HCT116 (cell line): ENCODE measurements around the gene ARL11. TPM values are rescaled to one million over a fixed set of nuclear protein-coding genes. Genes with fewer than 3 reads are reported as not detected.
"Not testable (repeated sequence)": the region's sequence is repeated elsewhere in the genome, so short reads cannot be mapped to it uniquely, and the experiment has no call there.

Experiments used
- ATAC-seq: fragments of 200-7000 bp; cut with Tn5 transposase; 2 replicates; pipeline ENCODE4 v1.9.1; 2020; ENCODE audit warnings: mild to moderate bottlenecking, moderate library complexity
- BruUV-seq: library from RNA; stranded (reverse); fragments of 400-500 nt; replicated peaks from 2 replicates; lab custom pipeline; 2021; lab: Mats Ljungman, UMichigan
- CTCF ChIA-PET: fragments of 300-600 bp; sonication (Branson Sonifier 250); formaldehyde crosslinking; loops from one replicate; lab custom pipeline; 2021; ENCODE audit warnings: antibody characterized with exemption; lab: Charles Lee
- POLR2A ChIA-PET: fragments of 300-600, 350-600 bp; sonication (Branson Sonifier 250); formaldehyde crosslinking; loops from one replicate; lab custom pipeline; 2021; ENCODE audit warnings: antibody characterized with exemption; lab: Charles Lee
- RAD21 ChIA-PET, 2 experiments: fragments of 300-600 bp; sonication (Branson Sonifier 250); formaldehyde crosslinking; loops; one replicate each; lab custom pipeline; 2023; ENCODE audit warnings: low total read pairs in 2 of 2; ENCODE audit not compliant: uncharacterized antibody in 2 of 2, unreplicated experiment in 2 of 2, low non-redundant PET in 1 of 2; lab: Charles Lee
- DNase-seq: peaks from one replicate; pipeline ENCODE4 v3.0.0-alpha.2; 2010; ENCODE audit warnings: low read depth, low spot score
- H2AFZ ChIP-seq: fragments of 200-600 bp; shearing (Covaris generic), sonication (generic); 2 replicates; pipeline ENCODE4 v1.6.1; 2017; ENCODE audit warnings: low read depth, mixed run types, mixed read lengths, antibody characterized with exemption, low read length; ENCODE audit not compliant: poor library complexity, severe bottlenecking
- H3K27ac ChIP-seq: 2 replicates; pipeline ENCODE4 v1.5.1; 2012; ENCODE audit warnings: low read depth, low read length
- H3K27me3 ChIP-seq: fragments of 200-600 bp; sonication (generic); 2 replicates; pipeline ENCODE4 v1.6.1; 2016; ENCODE audit warnings: mixed run types, low read length, mixed read lengths; ENCODE audit not compliant: insufficient read depth
- H3K36me3 ChIP-seq, 2 experiments: fragments of 200-500 bp in 1 of 2; fragments of 200-600 bp in 1 of 2; sonication (Bioruptor generic) in 1 of 2; sonication (generic) in 1 of 2; 2 replicates each; pipeline versions ENCODE4 v1.5.1 to v1.6.1; 2014 to 2016; ENCODE audit warnings: low read length in 2 of 2, inconsistent platforms in 1 of 2, mixed read lengths in 1 of 2, mixed run types in 1 of 2; ENCODE audit not compliant: insufficient read depth in 2 of 2, control insufficient read depth in 1 of 2
- H3K4me1 ChIP-seq, 2 experiments: fragments of 200-600 bp in 1 of 2; sonication (generic) in 1 of 2; 2 replicates each; pipeline versions ENCODE4 v1.5.1 to v1.6.1; 2012 to 2017; ENCODE audit warnings: low read length in 2 of 2, inconsistent platforms in 1 of 2, mild to moderate bottlenecking in 1 of 2, mixed read lengths in 1 of 2, mixed run types in 1 of 2, moderate library complexity in 1 of 2; ENCODE audit not compliant: insufficient read depth in 2 of 2, control insufficient read depth in 1 of 2
- H3K4me2 ChIP-seq: fragments of 200-600 bp; sonication (generic); 2 replicates; pipeline ENCODE4 v1.6.1; 2017; ENCODE audit warnings: mixed run types, low read length, mixed read lengths
- H3K4me3 ChIP-seq, 2 experiments: fragments of 200-600 bp in 1 of 2; sonication (generic) in 1 of 2; replicated peaks in 1 of 2; 2 replicates each; pipeline ENCODE4 v1.5.1; 2011 to 2016; ENCODE audit warnings: low read length in 2 of 2, control low read depth in 1 of 2, low read depth in 1 of 2, mild to moderate bottlenecking in 1 of 2, mixed read lengths in 1 of 2, mixed run types in 1 of 2
- H3K79me2 ChIP-seq: fragments of 200-600 bp; sonication (generic); 2 replicates; pipeline ENCODE4 v1.6.1; 2017; ENCODE audit warnings: mild to moderate bottlenecking, mixed run types, low read length, moderate library complexity, mixed read lengths; ENCODE audit not compliant: insufficient read depth
- H3K9ac ChIP-seq: fragments of 200-600 bp; sonication (generic); 2 replicates; pipeline ENCODE4 v1.6.1; 2016; ENCODE audit warnings: low read length, mixed read lengths
- H3K9me2 ChIP-seq: fragments of 200-600 bp; sonication (generic), shearing (Covaris generic); 2 replicates; pipeline ENCODE4 v1.6.1; 2017; ENCODE audit warnings: mixed run types, mild to moderate bottlenecking, moderate library complexity; ENCODE audit not compliant: insufficient read depth
- H3K9me3 ChIP-seq, 2 experiments: fragments of 200-500 bp in 1 of 2; fragments of 200-600 bp in 1 of 2; sonication (Bioruptor generic) in 1 of 2; sonication (generic) in 1 of 2; 2 replicates each; pipeline ENCODE4 v1.6.1; 2014 to 2017; ENCODE audit warnings: low read length in 2 of 2, mixed read lengths in 2 of 2, inconsistent platforms in 1 of 2, low read depth in 1 of 2, mild to moderate bottlenecking in 1 of 2, mixed run types in 1 of 2, moderate library complexity in 1 of 2; ENCODE audit not compliant: control insufficient read depth in 1 of 2, insufficient read depth in 1 of 2
- H4K20me1 ChIP-seq: fragments of 200-600 bp; sonication (generic), shearing (Covaris generic); 2 replicates; pipeline ENCODE4 v1.6.1; 2017; ENCODE audit warnings: mixed run types, mild to moderate bottlenecking, moderate library complexity; ENCODE audit not compliant: insufficient read depth
- EGR1 ChIP-seq: IDR thresholded peaks from 2 replicates; pipeline ENCODE4 v1.6.1; 2012; ENCODE audit warnings: low read depth
- ELF1 ChIP-seq: IDR thresholded peaks from 2 replicates; pipeline ENCODE4 v1.6.1; 2012; ENCODE audit warnings: low read depth, borderline replicate concordance
- EZH2phosphoT487 ChIP-seq: fragments of 200-600 bp; IDR thresholded peaks from 2 replicates; pipeline ENCODE4 v1.6.1; 2018; ENCODE audit warnings: antibody characterized with exemption, borderline replicate concordance
- MAX ChIP-seq: IDR thresholded peaks from 2 replicates; pipeline ENCODE4 v1.6.1; 2012
- SP1 ChIP-seq: IDR thresholded peaks from 2 replicates; pipeline ENCODE4 v1.6.1; 2012; ENCODE audit warnings: low read depth
- YY1 ChIP-seq: IDR thresholded peaks from 2 replicates; pipeline ENCODE4 v1.6.1; 2011; ENCODE audit warnings: low read length, low read depth, moderate library complexity, mild to moderate bottlenecking; ENCODE audit not compliant: insufficient replicate concordance; ENCODE audit errors: extremely low read depth
- intact Hi-C: fragments of 100-400 bp; cut with micrococcal nuclease; formaldehyde crosslinking; loops from 2 replicates; pipeline ENCODE4 v1.10.0; 2022
- total RNA-seq: library from RNA; stranded (reverse); gene quantifications from one replicate; pipeline ENCODE4 v1.2.1, GENCODE V29; 2021; ENCODE audit not compliant: unreplicated experiment

ARL11 gene
- total RNA-seq, 1 experiment from 2014 or later: not detected

- BruUV-seq: no TSS peak
- H2AFZ ChIP-seq: peak overlapping the region; percentile 41
- CTCF ChIA-PET: no interaction called here
- no peak overlapping the region; the same call in 1 of the 2 replicates for H3K4me2 ChIP-seq
- 0 out of 2 replicates have a peak, but pooled peaks cover 5% of the 10 kb centered on the region for H3K79me2 ChIP-seq
- no peak for TF ChIP-seq ELF1
- no peak for TF ChIP-seq MAX
- no peak for TF ChIP-seq SP1
- TF ChIP-seq EZH2phosphoT487: no peak
- no peak for TF ChIP-seq EGR1
- no peak for TF ChIP-seq YY1
- H3K27me3 ChIP-seq: no peaks in the 10 kb centered on the region
- H3K36me3 ChIP-seq: no peaks in the 10 kb centered on the region
- no peaks in the 10 kb centered on the region for H4K20me1 ChIP-seq
- H3K9me2 ChIP-seq: no peaks in the 10 kb centered on the region
- no peak overlapping the region for H3K4me3 ChIP-seq
- DNase-seq (no peak), ATAC-seq (no peak)
- peaks cover 6 to 26% of the 10 kb centered on the region in 2 experiments; a peak in 3 of 4 replicates for H3K4me1 ChIP-seq
- H3K9me3 ChIP-seq: no peaks in the 10 kb centered on the region
- intact Hi-C loops: no loop called here
- no peak overlapping the region for H3K27ac ChIP-seq
- RAD21 ChIA-PET: no interaction called here
- H3K9ac ChIP-seq: no peak overlapping the region
- POLR2A ChIA-PET: no interaction called here
Measured at GRCh38 chr13:49587311-49587847, 40.9 kb upstream of the ARL11 start.

GRCh38 chr13:49590714-49591113 lies 37.6 kb upstream of the ARL11 start:
- CTCF ChIA-PET: not testable (repeated sequence)

GRCh38 chr13:49593876-49594275 lies 34.4 kb upstream of the ARL11 start:
- RAD21 ChIA-PET, H2AFZ ChIP-seq, H3K79me2 ChIP-seq, H3K9me2 ChIP-seq, H3K4me3 ChIP-seq, H3K27ac ChIP-seq, H3K27me3 ChIP-seq, H3K4me2 ChIP-seq, H3K36me3 ChIP-seq, ATAC-seq, BruUV-seq, H3K9me3 ChIP-seq, H3K4me1 ChIP-seq, DNase-seq, CTCF ChIA-PET, intact Hi-C loops, H4K20me1 ChIP-seq, H3K9ac ChIP-seq: not testable (repeated sequence)
- POLR2A ChIA-PET: interaction anchor here (0.7 kb wide), 1 partner anchor 14 kb away, joined by 3 read pairs; no protein-coding TSS in a partner anchor

More at GRCh38 chr13:49590714-49591113, 37.6 kb upstream of the ARL11 start:
- peaks cover 6 to 18% of the 10 kb centered on the region in 2 experiments; a peak in 3 of 4 replicates for H3K4me1 ChIP-seq
- H3K36me3 ChIP-seq, H3K27ac ChIP-seq, BruUV-seq, H3K9me2 ChIP-seq, H3K4me3 ChIP-seq, H4K20me1 ChIP-seq, H2AFZ ChIP-seq, H3K79me2 ChIP-seq, ATAC-seq, H3K9ac ChIP-seq, H3K9me3 ChIP-seq, H3K4me2 ChIP-seq, H3K27me3 ChIP-seq, POLR2A ChIA-PET, DNase-seq, intact Hi-C loops, RAD21 ChIA-PET: not testable (repeated sequence)
